HCT116 (cell line): ENCODE measurements around the gene TRIL. TPM values are rescaled to one million over a fixed set of nuclear protein-coding genes. Genes with fewer than 3 reads are reported as not detected.

Experiments used
- ATAC-seq: fragments of 200-7000 bp; cut with Tn5 transposase; 2 replicates; pipeline ENCODE4 v1.9.1; 2020; ENCODE audit warnings: mild to moderate bottlenecking, moderate library complexity
- BruUV-seq: library from RNA; stranded (reverse); fragments of 400-500 nt; replicated peaks from 2 replicates; lab custom pipeline; 2021; lab: Mats Ljungman, UMichigan
- CTCF ChIA-PET: fragments of 300-600 bp; sonication (Branson Sonifier 250); formaldehyde crosslinking; loops from one replicate; lab custom pipeline; 2021; ENCODE audit warnings: antibody characterized with exemption; lab: Charles Lee
- POLR2A ChIA-PET: fragments of 300-600, 350-600 bp; sonication (Branson Sonifier 250); formaldehyde crosslinking; loops from one replicate; lab custom pipeline; 2021; ENCODE audit warnings: antibody characterized with exemption; lab: Charles Lee
- RAD21 ChIA-PET, 2 experiments: fragments of 300-600 bp; sonication (Branson Sonifier 250); formaldehyde crosslinking; loops; one replicate each; lab custom pipeline; 2023; ENCODE audit warnings: low total read pairs in 2 of 2; ENCODE audit not compliant: uncharacterized antibody in 2 of 2, unreplicated experiment in 2 of 2, low non-redundant PET in 1 of 2; lab: Charles Lee
- DNase-seq: peaks from one replicate; pipeline ENCODE4 v3.0.0-alpha.2; 2010; ENCODE audit warnings: low read depth, low spot score
- H2AFZ ChIP-seq: fragments of 200-600 bp; shearing (Covaris generic), sonication (generic); 2 replicates; pipeline ENCODE4 v1.6.1; 2017; ENCODE audit warnings: low read depth, mixed run types, mixed read lengths, antibody characterized with exemption, low read length; ENCODE audit not compliant: poor library complexity, severe bottlenecking
- H3K27ac ChIP-seq: 2 replicates; pipeline ENCODE4 v1.5.1; 2012; ENCODE audit warnings: low read depth, low read length
- H3K27me3 ChIP-seq: fragments of 200-600 bp; sonication (generic); 2 replicates; pipeline ENCODE4 v1.6.1; 2016; ENCODE audit warnings: mixed run types, low read length, mixed read lengths; ENCODE audit not compliant: insufficient read depth
- H3K36me3 ChIP-seq, 2 experiments: fragments of 200-500 bp in 1 of 2; fragments of 200-600 bp in 1 of 2; sonication (Bioruptor generic) in 1 of 2; sonication (generic) in 1 of 2; 2 replicates each; pipeline versions ENCODE4 v1.5.1 to v1.6.1; 2014 to 2016; ENCODE audit warnings: low read length in 2 of 2, inconsistent platforms in 1 of 2, mixed read lengths in 1 of 2, mixed run types in 1 of 2; ENCODE audit not compliant: insufficient read depth in 2 of 2, control insufficient read depth in 1 of 2
- H3K4me1 ChIP-seq, 2 experiments: fragments of 200-600 bp in 1 of 2; sonication (generic) in 1 of 2; 2 replicates each; pipeline versions ENCODE4 v1.5.1 to v1.6.1; 2012 to 2017; ENCODE audit warnings: low read length in 2 of 2, inconsistent platforms in 1 of 2, mild to moderate bottlenecking in 1 of 2, mixed read lengths in 1 of 2, mixed run types in 1 of 2, moderate library complexity in 1 of 2; ENCODE audit not compliant: insufficient read depth in 2 of 2, control insufficient read depth in 1 of 2
- H3K4me2 ChIP-seq: fragments of 200-600 bp; sonication (generic); 2 replicates; pipeline ENCODE4 v1.6.1; 2017; ENCODE audit warnings: mixed run types, low read length, mixed read lengths
- H3K4me3 ChIP-seq, 2 experiments: fragments of 200-600 bp in 1 of 2; sonication (generic) in 1 of 2; replicated peaks in 1 of 2; 2 replicates each; pipeline ENCODE4 v1.5.1; 2011 to 2016; ENCODE audit warnings: low read length in 2 of 2, control low read depth in 1 of 2, low read depth in 1 of 2, mild to moderate bottlenecking in 1 of 2, mixed read lengths in 1 of 2, mixed run types in 1 of 2
- H3K79me2 ChIP-seq: fragments of 200-600 bp; sonication (generic); 2 replicates; pipeline ENCODE4 v1.6.1; 2017; ENCODE audit warnings: mild to moderate bottlenecking, mixed run types, low read length, moderate library complexity, mixed read lengths; ENCODE audit not compliant: insufficient read depth
- H3K9ac ChIP-seq: fragments of 200-600 bp; sonication (generic); 2 replicates; pipeline ENCODE4 v1.6.1; 2016; ENCODE audit warnings: low read length, mixed read lengths
- H3K9me2 ChIP-seq: fragments of 200-600 bp; sonication (generic), shearing (Covaris generic); 2 replicates; pipeline ENCODE4 v1.6.1; 2017; ENCODE audit warnings: mixed run types, mild to moderate bottlenecking, moderate library complexity; ENCODE audit not compliant: insufficient read depth
- H3K9me3 ChIP-seq, 2 experiments: fragments of 200-500 bp in 1 of 2; fragments of 200-600 bp in 1 of 2; sonication (Bioruptor generic) in 1 of 2; sonication (generic) in 1 of 2; 2 replicates each; pipeline ENCODE4 v1.6.1; 2014 to 2017; ENCODE audit warnings: low read length in 2 of 2, mixed read lengths in 2 of 2, inconsistent platforms in 1 of 2, low read depth in 1 of 2, mild to moderate bottlenecking in 1 of 2, mixed run types in 1 of 2, moderate library complexity in 1 of 2; ENCODE audit not compliant: control insufficient read depth in 1 of 2, insufficient read depth in 1 of 2
- H4K20me1 ChIP-seq: fragments of 200-600 bp; sonication (generic), shearing (Covaris generic); 2 replicates; pipeline ENCODE4 v1.6.1; 2017; ENCODE audit warnings: mixed run types, mild to moderate bottlenecking, moderate library complexity; ENCODE audit not compliant: insufficient read depth
- ATF3 ChIP-seq: IDR thresholded peaks from 2 replicates; pipeline ENCODE4 v1.6.1; 2012
- CEBPB ChIP-seq: IDR thresholded peaks from 2 replicates; pipeline ENCODE4 v1.6.1; 2012; ENCODE audit warnings: low read depth
- EGR1 ChIP-seq: IDR thresholded peaks from 2 replicates; pipeline ENCODE4 v1.6.1; 2012; ENCODE audit warnings: low read depth
- ELF1 ChIP-seq: IDR thresholded peaks from 2 replicates; pipeline ENCODE4 v1.6.1; 2012; ENCODE audit warnings: low read depth, borderline replicate concordance
- EZH2 ChIP-seq: fragments of 200-600 bp; sonication (generic); IDR thresholded peaks from 2 replicates; pipeline ENCODE4 v1.6.1; 2017; ENCODE audit warnings: antibody characterized with exemption, mixed run types
- EZH2phosphoT487 ChIP-seq: fragments of 200-600 bp; IDR thresholded peaks from 2 replicates; pipeline ENCODE4 v1.6.1; 2018; ENCODE audit warnings: antibody characterized with exemption, borderline replicate concordance
- FOSL1 ChIP-seq: IDR thresholded peaks from 2 replicates; pipeline ENCODE4 v1.6.1; 2012; ENCODE audit warnings: low read depth
- MAX ChIP-seq: IDR thresholded peaks from 2 replicates; pipeline ENCODE4 v1.6.1; 2012
- POLR2AphosphoS5 ChIP-seq: IDR thresholded peaks from 2 replicates; pipeline ENCODE4 v1.6.1; 2011; ENCODE audit warnings: mild to moderate bottlenecking, low read depth, low read length, moderate library complexity
- RAD21 ChIP-seq: IDR thresholded peaks from 2 replicates; pipeline ENCODE4 v1.6.1; 2012; ENCODE audit warnings: low read depth, mild to moderate bottlenecking
- REST ChIP-seq: IDR thresholded peaks from 2 replicates; pipeline ENCODE4 v1.6.1; 2012; ENCODE audit warnings: low read depth
- SIN3A ChIP-seq: IDR thresholded peaks from 2 replicates; pipeline ENCODE4 v1.6.1; 2012; ENCODE audit warnings: low read depth
- SP1 ChIP-seq: IDR thresholded peaks from 2 replicates; pipeline ENCODE4 v1.6.1; 2012; ENCODE audit warnings: low read depth
- SRF ChIP-seq: IDR thresholded peaks from 2 replicates; pipeline ENCODE4 v1.6.1; 2012; ENCODE audit warnings: low read depth
- YY1 ChIP-seq: IDR thresholded peaks from 2 replicates; pipeline ENCODE4 v1.6.1; 2011; ENCODE audit warnings: low read length, low read depth, moderate library complexity, mild to moderate bottlenecking; ENCODE audit not compliant: insufficient replicate concordance; ENCODE audit errors: extremely low read depth
- ZBTB33 ChIP-seq: IDR thresholded peaks from 2 replicates; pipeline ENCODE4 v1.6.1; 2011; ENCODE audit warnings: mild to moderate bottlenecking, low read length, moderate library complexity; ENCODE audit not compliant: insufficient replicate concordance; ENCODE audit errors: extremely low read depth
- ZFX ChIP-seq: fragments of 450-650 bp; IDR thresholded peaks from 2 replicates; pipeline ENCODE4 v1.6.1; 2017
- intact Hi-C: fragments of 100-400 bp; cut with micrococcal nuclease; formaldehyde crosslinking; loops from 2 replicates; pipeline ENCODE4 v1.10.0; 2022
- total RNA-seq: library from RNA; stranded (reverse); gene quantifications from one replicate; pipeline ENCODE4 v1.2.1, GENCODE V29; 2021; ENCODE audit not compliant: unreplicated experiment

The TRIL gene
- total RNA-seq, 1 experiment from 2014 or later: not detected

- no peaks in the 10 kb centered on the region for H4K20me1 ChIP-seq
- BruUV-seq: no TSS peak
Measured at GRCh38 chr7:28979776-28980175, 21.6 kb upstream of the TRIL start.

More at GRCh38 chr7:28979776-28980175, 21.6 kb upstream of the TRIL start:
- DNase-seq (no peak), ATAC-seq (no peak)
- POLR2A ChIA-PET: no interaction called here
- Histone ChIP-seq H3K36me3 (no peaks in the 10 kb centered on the region), H3K9me2 (no peaks in the 10 kb centered on the region), H3K27me3 (no peaks in the 10 kb centered on the region), H3K9ac (no peak overlapping the region), H3K79me2 (no peaks in the 10 kb centered on the region), H3K27ac (no peak overlapping the region), H3K4me3 (no peak overlapping the region), H3K9me3 (no peaks in the 10 kb centered on the region), H3K4me2 (no peak overlapping the region), H3K4me1 (peaks cover 6 to 8% of the 10 kb centered on the region in 2 experiments), H2AFZ (no peak overlapping the region)
- TF ChIP-seq POLR2AphosphoS5 (no peak), ELF1 (no peak), SP1 (no peak), ATF3 (no peak), SRF (no peak), MAX (no peak), FOSL1 (no peak), EZH2 (no peak), CEBPB (no peak), REST (no peak), EGR1 (no peak), EZH2phosphoT487 (no peak), SIN3A (no peak), ZFX (no peak), RAD21 (no peak), ZBTB33 (no peak), YY1 (no peak)
- RAD21 ChIA-PET: no interaction called here
- CTCF ChIA-PET: no interaction called here
- intact Hi-C loops: no loop called here
